IPS-NIHi7 (cell line): ENCODE results near the gene RNF187.
"Not testable (repeated sequence)": the region's sequence is repeated elsewhere in the genome, so short reads cannot be mapped to it uniquely, and the experiment has no call there.

Source experiments
- DNase-seq: peaks from one replicate; pipeline ENCODE4 v3.0.0; 2012; ENCODE audit warnings: mixed read lengths; ENCODE audit errors: extremely low spot score

Gene RNF187

GRCh38 chr1:228486596-228487335, 416 bp upstream of the RNF187 start:
- DNase-seq = peak; percentile 95

- no peak for DNase-seq
Measured at GRCh38 chr1:228488125-228488817, 1.1 kb downstream of the RNF187 start.

DNA sequence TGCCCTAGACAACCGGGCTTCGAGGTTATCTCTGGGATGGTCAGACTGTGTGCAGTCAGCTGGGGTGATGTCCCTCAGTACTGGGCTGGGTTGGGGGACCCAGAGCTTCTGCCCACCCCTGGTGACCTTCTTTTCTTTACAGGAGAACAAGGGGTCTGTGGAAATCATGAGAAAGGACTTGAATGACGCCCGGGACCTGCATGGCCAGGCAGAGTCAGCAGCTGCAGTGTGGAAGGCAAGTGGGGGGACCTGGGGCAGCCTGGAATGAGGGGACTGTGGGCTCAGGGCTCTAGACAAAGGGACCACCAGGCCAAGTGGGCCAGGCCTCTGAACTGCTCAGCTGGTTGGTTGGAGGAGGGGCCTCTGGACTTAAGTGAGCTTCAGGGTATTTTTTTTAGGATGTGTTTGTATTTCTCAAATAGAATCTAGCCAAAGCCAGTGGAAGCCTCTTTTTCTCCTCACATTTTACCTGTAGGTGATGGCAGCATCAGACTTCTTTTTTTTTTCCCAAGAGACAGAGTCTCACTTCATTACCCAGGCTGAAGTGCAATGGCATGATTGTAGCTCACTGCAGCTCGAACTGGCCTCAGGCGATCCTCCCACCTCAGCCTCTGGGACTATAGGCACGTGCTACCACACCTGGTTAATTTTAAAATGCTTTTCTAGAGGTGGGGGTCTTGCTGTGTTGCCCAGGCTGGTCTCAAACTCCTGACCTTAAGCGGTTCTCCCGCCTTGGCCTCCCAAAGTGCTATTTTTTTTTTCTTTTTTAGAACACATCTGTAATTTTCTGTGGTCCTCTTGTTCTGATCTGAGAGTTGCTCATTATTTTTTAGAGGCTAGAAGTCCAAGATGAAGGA, 1.9 kb downstream of the RNF187 start:
- no peak for DNase-seq

GRCh38 chr1:228490120-228491078, 3.2 kb downstream of the RNF187 start:
- no peak for DNase-seq

DNA sequence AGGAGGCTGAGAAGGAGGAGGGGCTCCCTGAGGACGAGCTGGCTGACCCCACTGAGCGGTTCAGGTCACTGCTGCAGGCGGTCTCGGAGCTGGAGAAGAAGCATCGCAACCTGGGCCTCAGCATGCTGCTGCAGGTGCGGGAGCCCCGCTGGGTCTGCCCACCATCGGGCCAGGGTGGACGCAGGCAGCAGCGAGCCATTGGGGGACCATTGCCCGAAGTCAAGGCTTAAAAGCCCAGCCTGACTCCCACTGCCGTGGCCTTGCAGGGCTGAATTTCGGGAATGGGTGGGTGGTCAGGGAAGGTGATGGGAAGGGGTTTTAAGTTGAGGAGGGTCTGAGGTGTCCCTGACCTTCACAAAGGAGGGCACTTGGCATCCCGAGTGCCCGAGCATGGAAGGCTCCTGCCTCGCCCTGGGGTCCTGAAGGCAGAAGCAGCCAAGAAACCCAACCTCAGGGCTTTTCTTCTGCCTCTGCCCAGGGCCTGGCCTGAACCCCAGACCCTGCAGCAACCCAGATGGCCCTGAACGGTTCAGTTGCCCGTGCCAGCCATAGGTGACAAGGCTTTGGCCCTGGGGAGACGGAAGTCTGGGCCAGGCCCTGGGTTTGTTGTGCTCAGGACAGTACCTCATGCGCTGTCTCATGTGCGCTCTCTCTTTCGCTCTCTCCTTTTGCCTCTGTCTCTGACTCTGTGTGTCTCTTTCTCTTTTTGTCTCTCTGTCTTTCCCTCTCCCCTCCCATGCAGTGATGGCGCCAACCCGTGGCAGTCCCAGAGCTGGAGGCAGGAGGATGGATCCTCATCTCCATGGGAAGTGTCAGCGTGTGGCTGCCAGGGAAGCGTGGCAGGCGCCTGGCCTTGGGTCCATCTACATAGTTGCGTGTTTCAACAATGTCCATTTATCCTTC, 6.2 kb downstream of the RNF187 start:
- DNase-seq = no peak

DNA sequence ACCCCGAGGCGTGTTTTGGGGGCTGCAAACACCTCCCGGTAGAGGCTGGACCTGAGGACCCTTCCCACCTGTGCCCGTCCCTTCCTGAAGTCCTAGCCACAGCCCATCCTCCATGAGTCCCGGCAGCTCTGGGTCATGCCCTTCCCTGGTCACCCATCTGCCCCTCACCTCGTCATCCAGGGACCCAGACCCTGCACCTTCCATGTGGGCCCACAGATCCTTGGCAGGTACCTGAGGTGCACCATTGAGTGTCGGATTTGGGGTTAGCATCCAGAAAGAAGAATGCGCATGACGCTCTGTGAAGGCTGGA, 6.8 kb downstream of the RNF187 start:
- DNase-seq = no peak

DNA sequence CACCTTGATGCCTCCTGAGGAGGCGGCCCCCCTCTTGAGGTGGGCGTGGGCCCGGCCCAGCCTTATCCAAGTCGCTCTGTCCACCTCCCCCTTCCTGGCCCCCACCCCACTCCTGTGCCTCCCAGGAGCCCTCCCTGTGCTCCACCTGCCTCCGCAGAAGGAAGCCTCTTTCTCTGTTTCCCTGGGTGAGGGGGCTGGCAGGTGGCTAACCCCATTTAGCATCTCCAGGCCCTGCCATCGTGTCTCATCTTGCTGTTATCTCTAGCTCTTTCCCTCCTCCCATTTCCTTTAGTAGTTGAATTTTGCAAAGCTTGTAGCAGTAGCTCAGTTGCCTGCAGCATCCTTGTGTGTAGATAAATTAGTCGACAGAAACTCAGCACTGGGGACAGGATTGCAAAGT, 7.2 kb downstream of the RNF187 start:
- DNase-seq = no peak

GRCh38 chr1:228494970-228495853, 8.0 kb downstream of the RNF187 start:
- no peak for DNase-seq

DNA sequence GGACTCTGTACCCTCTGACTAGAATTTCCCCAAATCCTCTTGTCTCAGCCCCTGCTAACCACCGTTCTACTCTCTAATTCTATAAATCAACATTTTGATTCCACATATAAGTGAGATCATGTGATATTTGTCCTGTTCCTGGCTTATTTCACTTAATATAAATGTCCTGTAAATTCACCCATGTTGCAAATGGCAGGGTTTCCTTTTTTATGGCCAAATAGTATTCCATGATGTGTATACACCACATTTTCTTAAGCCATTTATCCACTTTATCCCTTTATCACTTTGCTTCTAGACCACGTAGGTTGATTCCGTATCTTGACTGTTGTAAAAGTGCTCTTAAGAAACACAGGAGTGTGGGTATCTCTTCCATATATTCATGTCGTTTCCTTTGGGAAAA, 8.9 kb downstream of the RNF187 start:
- no peak for DNase-seq

DNA sequence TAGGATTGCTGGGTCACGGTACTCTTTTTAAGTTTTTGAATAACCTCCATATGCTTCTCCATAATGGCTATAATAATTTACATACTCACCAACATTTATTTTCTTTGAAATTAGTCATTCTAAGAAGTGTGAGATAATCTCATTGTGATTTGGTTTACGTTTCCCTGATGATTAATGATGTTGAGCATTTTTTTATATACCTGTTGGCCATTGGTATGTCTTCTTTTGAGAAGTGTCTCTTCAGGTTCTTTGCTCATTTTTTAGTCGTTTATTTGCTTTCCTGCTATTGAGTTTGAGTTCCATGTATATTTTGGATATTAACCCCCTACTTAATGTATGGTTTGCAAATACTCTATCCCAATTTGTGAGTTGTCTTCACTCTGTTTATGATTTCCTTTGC, 9.3 kb downstream of the RNF187 start:
- DNase-seq = no peak

- no peak for DNase-seq
Measured at GRCh38 chr1:228497206-228497605, 10.0 kb downstream of the RNF187 start.

DNA sequence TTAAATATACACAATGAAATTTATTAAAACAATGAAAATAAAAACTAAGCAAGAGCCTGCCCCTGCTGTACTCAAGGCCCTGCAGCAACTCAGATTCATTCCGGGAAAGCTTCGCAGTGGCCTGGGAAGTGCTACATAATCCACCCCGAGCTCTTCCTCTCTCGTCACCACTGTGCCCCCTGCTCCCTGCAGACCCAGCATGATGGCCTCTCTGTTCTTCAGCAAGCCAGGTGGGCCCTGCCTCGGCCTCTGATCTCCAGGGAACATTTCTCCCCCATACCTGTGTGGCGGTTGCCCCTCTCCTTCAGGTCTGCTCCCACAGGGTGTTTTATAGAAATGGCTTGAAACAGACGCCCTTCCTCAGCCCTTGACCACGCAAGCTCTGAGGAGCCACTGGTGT, 10.6 kb downstream of the RNF187 start:
- no peak for DNase-seq

GRCh38 chr1:228500143-228500734, 13.1 kb downstream of the RNF187 start:
- no peak for DNase-seq

GRCh38 chr1:228500901-228501871, 14.0 kb downstream of the RNF187 start:
- peak; percentile 88 for DNase-seq

- DNase-seq = no peak
Measured at GRCh38 chr1:228502522-228502921, 15.3 kb downstream of the RNF187 start.

- not testable (repeated sequence) for DNase-seq
Measured at GRCh38 chr1:228505944-228506343, 18.8 kb downstream of the RNF187 start.

DNA sequence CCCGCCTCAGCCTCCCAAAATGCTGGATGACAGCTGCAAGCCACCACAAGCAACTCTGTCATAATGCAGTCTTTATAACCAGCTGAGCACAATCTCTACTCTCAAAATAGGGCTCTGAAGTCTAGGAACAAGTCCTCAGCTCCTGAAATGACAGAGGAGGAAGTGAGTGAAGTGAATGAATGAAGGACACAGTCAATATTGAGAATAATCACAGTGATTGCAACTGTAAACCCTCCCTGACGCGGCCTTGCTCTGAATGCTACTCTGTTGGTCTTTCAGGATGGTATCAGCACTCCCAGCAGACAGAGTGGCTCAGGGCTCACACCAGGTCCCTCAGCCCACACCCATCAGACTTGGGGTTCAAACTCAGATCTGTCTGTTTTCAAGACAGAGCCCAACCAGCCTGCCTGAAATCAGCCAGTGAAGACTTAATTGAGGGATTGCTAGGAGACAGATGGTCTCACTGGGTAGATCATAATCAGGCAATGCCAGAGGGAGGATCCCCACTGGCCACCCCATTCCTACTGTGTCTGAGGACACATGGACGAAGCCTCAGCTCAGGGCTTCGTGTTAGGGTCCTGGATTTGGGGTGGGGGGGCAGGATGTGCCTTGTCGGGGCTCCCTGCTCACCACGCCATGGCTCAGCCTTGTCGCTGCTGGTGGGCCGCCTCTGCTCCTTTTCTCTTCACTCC, 20.9 kb downstream of the RNF187 start:
- DNase-seq = no peak
